ENCODE results near the gene DDX25.
A peak's percentile ranks its signal among the peaks of the same experiment; 100 is the strongest.
"Not testable (repeated sequence)": the region's sequence is repeated elsewhere in the genome, so short reads cannot be mapped to it uniquely, and the experiment has no call there.

The DDX25 gene

DNA sequence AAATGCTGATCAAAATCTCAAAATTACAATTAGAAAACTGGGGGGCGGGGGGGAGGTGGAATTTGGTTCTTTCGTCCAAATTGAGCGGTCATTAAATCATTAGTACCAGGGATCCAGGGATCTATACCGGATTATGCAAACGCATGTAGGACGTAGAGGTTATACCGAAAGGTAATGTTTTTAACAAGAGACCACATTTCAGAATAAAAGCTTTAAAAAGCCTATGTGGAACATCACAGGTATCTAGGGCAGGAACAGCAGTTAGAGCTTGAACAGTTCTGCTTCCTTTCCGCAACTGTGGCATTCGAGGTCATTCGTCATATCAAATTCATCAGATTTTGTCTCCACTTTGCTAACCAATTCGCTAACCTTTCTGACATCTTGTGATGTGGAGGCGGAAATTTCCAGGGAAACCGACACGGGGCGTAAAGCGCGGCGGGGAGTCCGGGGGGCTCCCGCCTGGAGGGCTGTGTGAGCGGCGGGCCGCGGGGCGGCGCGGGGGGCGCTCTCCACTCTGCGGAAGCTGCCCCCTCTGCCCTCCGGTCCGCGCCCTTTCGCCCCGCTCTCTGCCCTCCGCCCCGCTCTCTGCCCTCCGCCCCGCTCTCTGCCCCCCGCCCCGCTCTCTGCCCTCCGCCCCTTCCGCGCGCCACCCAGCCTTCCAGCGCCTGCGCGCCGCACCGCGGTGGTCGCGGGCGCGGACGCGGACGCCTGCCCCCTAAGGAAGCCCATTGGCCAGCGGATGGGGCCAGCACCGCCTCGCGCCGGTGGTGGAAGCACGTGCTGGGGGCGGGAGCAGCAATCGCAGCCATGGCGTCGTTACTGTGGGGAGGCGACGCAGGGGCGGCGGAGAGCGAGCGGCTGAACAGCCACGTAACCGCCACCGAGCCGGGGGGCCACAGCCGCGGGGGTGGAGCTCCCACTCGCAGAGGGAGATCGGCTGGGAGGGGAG, at the start of gene DDX25:
DDX25 (plus strand) TSS at position 798 of the 949 bp plus-strand sequence; CDS start at position 808, 10 bp downstream.
- DNase-seq (ENCODE audit: low read depth): no peak

- DNase-seq (ENCODE audit: low read depth): not testable (repeated sequence)
Observed at GRCh38 chr11:125857670-125858069, 46.6 kb upstream of the DDX25 start.

DNA sequence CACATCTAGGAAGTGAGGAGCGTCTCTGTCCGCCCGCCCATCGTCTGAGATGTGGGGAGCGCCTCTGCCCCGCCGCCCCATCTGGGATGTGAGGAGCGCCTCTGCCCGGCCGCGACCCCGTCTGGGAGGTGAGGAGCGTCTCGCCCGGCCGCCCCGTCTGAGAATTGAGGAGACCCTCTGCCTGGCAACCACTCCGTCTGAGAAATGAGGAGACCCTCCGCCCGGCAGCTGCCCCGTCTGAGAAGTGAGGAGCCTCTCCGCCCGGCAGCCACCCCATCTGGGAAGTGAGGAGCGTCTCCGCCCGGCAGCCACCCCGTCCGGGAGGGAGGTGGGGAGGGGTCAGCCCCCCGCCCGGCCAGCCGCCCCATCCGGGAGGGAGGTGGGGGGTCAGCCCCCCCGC, 41.5 kb upstream of the DDX25 start:
- not testable (repeated sequence) for DNase-seq (ENCODE audit: low read depth)

DNA sequence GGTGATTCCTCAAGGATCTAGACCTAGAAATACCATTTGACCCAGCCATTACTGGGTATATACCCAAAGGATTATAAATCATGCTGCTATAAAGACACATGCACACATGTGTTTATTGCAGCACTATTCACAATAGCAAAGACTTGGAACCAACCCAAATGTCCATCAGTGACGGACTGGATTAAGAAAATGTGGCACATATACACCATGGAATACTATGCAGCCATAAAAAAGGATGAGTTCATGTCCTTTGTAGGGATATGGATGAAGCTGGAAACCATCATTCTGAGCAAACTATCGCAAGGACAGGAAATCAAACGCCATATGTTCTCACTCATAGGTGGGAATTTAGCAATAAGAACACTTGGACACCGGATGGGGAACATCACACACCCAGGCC, 39.0 kb upstream of the DDX25 start:
- not testable (repeated sequence) for DNase-seq (ENCODE audit: low read depth)

DNA sequence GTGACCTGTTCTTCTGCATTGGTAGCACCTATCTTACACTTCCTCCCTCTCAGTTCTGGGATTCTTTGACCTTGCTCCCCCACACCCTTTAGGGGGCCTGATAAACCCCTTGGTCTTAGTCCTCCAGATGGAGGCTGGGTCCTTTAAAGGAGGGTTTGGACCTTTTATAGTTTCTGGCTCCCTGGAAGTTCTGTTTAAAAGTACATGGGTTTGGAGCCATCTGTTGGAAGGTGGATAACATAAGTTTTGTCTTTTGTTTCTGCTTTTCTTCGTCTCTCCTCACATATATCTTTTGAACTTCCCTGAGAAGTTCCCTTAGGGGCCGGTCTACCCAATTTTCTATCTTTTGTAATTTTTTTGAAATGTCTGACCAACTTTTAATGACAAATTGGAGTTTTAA, 34.8 kb upstream of the DDX25 start:
- DNase-seq (ENCODE audit: low read depth): no peak

- no peak for DNase-seq (ENCODE audit: low read depth)
Observed at GRCh38 chr11:125871391-125872137, 32.7 kb upstream of the DDX25 start.

DNA sequence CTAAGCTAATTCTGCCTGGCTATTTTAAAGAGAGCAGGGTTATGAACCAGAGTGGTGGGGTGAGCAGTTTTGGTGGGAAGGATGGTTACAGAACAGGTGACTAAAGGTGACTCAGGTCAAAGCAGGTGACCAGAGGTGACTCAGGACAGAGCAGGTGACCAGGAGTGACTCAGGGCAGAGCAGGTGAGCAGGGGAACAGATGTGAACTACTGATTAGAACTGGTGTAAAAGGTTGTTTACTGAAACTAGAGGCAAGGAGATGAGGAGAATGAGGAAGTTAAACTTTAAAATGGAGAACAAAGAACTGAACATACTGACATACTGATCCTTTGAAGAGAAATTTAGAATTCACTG, 32.2 kb upstream of the DDX25 start:
- DNase-seq (ENCODE audit: low read depth): no peak

GRCh38 chr11:125873881-125874555, 30.3 kb upstream of the DDX25 start:
- DNase-seq (ENCODE audit: low read depth): no peak

DNA sequence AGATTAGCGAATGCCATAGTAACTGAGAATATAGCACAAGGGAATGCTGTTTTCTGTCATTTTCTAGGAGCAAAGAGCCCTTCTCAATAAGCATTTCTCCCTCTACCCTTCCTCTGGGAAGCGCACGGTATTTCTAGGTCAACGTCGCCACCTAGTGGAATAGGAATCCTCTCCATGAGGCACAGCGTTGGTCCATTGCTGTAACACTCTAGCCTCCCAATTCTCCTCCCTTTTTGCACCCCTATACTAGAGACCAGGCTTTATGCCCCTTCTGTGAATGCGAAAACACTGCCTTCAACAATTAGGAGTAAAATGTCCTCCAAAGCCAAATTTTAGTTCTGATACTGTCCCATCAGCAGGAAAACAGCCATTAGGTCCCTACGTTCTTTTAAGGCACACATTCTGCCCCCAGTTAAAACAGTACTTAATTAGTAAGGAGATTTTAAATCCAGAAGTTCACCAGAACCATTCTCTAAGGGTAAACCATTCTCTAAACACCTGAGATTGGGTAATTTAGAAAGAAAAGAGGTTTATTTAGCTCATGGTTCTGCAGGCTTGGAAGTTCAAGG, 29.7 kb upstream of the DDX25 start:
- no peak for DNase-seq (ENCODE audit: low read depth)

DNA sequence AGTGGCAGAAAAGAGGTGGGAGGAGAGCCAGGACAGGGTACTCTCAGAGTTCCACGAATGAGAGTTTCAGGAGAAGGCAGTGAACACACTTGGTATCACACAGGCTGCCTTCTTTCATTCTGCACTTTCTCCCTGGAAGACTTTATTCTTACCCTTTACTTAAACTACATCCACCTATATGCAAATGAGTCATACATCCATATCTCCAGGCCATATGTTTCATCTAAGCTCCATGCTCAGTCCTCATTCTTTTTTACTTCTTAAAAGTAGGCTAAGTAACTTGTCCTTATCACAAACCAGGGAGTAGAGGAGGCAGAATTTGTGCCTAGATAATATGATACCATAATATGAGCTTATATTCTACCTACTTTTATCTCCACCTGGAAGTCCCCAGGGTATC, 23.0 kb upstream of the DDX25 start:
- DNase-seq (ENCODE audit: low read depth): no peak

DNA sequence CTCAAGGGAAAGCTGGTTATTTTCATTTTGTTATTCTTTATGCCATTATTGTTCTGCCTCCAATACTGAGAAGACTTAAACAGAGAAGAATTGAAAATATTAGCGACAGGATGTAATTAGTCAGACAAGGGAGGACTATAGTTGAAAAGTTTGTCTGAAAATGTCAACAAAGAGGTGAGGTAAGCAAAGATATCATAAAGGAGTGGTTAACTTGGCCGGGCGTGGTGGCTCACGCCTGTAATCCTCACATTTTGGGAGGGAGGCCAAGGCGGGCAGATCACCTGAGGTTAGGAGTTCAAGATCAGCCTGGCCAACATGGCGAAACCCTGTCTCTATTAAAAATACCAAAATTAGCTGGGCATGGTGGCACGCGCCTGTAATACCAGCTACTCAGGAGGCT, 20.9 kb upstream of the DDX25 start:
- no peak for DNase-seq (ENCODE audit: low read depth)

GRCh38 chr11:125886997-125887372, 17.3 kb upstream of the DDX25 start:
- DNase-seq (ENCODE audit: low read depth): no peak

DNA sequence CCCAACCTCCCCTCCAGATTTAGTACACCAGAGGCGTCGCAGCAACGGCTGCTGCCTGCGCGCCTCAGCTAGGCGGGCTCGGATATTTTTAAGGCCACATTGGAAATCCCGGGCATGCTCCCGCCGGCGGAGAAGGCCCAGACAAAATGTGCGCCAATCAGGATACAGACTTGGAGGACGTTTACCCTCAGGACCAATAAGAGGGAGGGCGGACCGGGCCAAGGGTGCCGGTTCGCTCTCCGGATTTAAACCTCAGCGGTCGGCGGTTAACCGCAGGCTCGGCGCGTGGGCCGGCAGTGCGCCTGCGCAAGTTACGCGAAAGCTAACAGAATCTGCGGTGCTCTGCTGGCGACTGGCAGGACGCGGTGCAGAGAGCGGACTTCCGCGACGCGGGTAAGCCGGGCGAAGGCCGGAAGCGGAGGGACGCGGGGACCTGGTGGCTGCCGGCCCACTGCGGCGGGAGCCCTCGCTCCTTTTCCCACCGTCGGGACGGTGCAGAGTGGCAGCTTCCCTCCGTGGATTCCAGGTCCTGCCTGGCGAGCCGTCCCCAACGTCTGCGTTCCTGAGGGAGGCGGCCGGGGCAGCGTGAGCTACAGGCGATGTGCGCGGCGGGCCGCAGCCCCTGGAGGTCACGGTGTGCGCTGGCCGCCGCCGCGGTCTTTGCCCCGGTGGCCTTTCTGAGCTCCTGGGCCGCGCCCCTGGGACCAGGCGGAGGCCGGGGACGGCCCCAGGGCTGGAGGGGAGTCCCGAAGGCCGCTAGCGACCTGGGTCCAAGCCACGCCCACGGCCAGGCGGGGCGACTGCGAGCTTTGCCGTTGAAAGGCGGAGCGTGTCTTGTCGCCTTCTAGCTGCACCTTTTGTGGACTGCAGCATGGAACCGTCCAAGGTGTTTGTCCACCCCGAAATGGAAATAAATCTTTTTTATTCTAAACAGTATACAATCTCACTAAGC, 16.7 kb upstream of the DDX25 start, which contains the start of gene HYLS1:
HYLS1 (plus strand) TSS at position 296 of the 952 bp plus-strand sequence. CDS start 11,701 bp downstream, outside the sequence.
- peak; percentile 89 for DNase-seq (ENCODE audit: low read depth)

- no peak for DNase-seq (ENCODE audit: low read depth)
Observed at GRCh38 chr11:125890447-125891100, 13.7 kb upstream of the DDX25 start.

- no peak for DNase-seq (ENCODE audit: low read depth)
Observed at GRCh38 chr11:125892071-125892470, 12.2 kb upstream of the DDX25 start.

GRCh38 chr11:125892994-125893393, 11.3 kb upstream of the DDX25 start:
- DNase-seq (ENCODE audit: low read depth): no peak

GRCh38 chr11:125901872-125902271, 2.4 kb upstream of the DDX25 start:
- DNase-seq (ENCODE audit: low read depth): no peak

GRCh38 chr11:125902277-125902926, 1.9 kb upstream of the DDX25 start:
- no peak for DNase-seq (ENCODE audit: low read depth)

GRCh38 chr11:125902927-125903710, 1.2 kb upstream of the DDX25 start, which contains the start of gene PUS3:
PUS3 (minus strand) TSS chr11:125903206; CDS start chr11:125896284, 6,922 bp downstream.
- peak; percentile 80 for DNase-seq (ENCODE audit: low read depth)
